ENCODE measurements around the gene VHLL.

Gene VHLL

DNA sequence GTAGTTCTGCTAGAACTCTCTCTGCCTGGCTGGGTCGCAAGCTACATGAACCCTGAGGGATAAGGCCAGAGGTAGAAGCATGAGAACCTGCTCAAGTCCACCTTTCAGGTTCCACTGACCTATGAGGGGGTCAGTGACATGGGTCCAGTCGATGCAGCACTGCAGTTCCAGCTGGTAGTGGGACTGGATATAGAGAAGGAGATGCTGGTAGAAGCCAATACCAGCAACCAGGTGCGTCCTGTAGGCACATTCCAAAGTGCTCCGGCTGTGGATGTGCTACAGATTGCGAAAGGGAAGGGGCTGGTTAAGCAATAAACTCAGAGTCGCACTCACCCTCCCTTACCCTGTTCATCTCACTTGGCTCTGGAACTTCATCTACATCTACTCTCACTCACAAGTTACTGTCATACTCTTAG, 22.1 kb downstream of the VHLL start:
- peaks cover 39% of the 10 kb centered on the region for H3K79me2 ChIP-seq (ENCODE audit: insufficient read depth, low read length)
- peaks cover 30% of the 10 kb centered on the region for H3K36me3 ChIP-seq (ENCODE audit: low read length)
- H3F3A ChIP-seq (ENCODE audit: insufficient read depth): 0 out of 2 replicates have a peak, but pooled peaks cover 5% of the 10 kb centered on the region
- H3K27ac ChIP-seq (ENCODE audit: low read depth, low read length): no peak overlapping the region
- H3K4me2 ChIP-seq (ENCODE audit: low read depth, low read length, poor library complexity, severe bottlenecking): no peak overlapping the region
- no peak overlapping the region for H3K4me3 ChIP-seq (ENCODE audit: insufficient read depth, low read length, poor library complexity, severe bottlenecking)
- no peak overlapping the region for H3K9ac ChIP-seq (ENCODE audit: low read length)
- no peaks in the 10 kb centered on the region for H3K9me3 ChIP-seq (ENCODE audit: insufficient read depth, low read length)
- H3K9me2 ChIP-seq (replicated peaks; ENCODE audit: insufficient read depth, low read length): no peaks in the 10 kb centered on the region
- H2AFZ ChIP-seq (ENCODE audit: low read depth, low read length, severe bottlenecking): no peak overlapping the region
- TF ChIP-seq, protein P1, sequence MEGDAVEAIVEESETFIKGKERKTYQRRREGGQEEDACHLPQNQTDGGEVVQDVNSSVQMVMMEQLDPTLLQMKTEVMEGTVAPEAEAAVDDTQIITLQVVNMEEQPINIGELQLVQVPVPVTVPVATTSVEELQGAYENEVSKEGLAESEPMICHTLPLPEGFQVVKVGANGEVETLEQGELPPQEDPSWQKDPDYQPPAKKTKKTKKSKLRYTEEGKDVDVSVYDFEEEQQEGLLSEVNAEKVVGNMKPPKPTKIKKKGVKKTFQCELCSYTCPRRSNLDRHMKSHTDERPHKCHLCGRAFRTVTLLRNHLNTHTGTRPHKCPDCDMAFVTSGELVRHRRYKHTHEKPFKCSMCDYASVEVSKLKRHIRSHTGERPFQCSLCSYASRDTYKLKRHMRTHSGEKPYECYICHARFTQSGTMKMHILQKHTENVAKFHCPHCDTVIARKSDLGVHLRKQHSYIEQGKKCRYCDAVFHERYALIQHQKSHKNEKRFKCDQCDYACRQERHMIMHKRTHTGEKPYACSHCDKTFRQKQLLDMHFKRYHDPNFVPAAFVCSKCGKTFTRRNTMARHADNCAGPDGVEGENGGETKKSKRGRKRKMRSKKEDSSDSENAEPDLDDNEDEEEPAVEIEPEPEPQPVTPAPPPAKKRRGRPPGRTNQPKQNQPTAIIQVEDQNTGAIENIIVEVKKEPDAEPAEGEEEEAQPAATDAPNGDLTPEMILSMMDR (IDR thresholded peaks at IDR 0.05; ENCODE audit: insufficient read depth, low read length, poor library complexity, severe bottlenecking): no peak
- H3K27me3 ChIP-seq (ENCODE audit: low read length): no peaks in the 10 kb centered on the region
- no peaks in the 10 kb centered on the region for H4K20me1 ChIP-seq (ENCODE audit: low read depth, low read length)

DNA sequence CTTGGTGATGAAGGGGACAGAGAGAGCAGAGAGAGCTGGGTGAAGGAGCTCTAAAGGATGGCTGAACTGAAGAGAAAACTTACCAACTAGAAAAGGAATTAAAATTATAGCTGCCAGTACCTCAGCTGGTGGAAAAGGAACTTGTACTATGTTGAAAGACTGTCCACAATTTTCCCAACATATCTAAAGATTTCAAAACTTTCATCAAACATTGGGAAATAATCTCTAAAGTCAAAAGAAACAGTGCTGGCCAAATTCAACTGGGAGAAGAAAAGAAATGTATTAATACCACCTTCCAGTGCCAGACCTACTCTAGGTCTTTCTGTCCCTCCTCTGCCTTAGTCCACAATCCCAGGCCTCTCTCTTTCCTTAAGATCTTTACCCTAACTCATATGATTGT, 22.6 kb downstream of the VHLL start:
- Histone ChIP-seq H3K36me3 (ENCODE audit: low read length) (peaks cover 30% of the 10 kb centered on the region), H3K27ac (ENCODE audit: low read depth, low read length) (no peak overlapping the region), H3F3A (ENCODE audit: insufficient read depth) (0 out of 2 replicates have a peak, but pooled peaks cover 6% of the 10 kb centered on the region), H3K27me3 (ENCODE audit: low read length) (no peaks in the 10 kb centered on the region), H3K4me3 (ENCODE audit: insufficient read depth, low read length, poor library complexity, severe bottlenecking) (no peak overlapping the region), H3K79me2 (ENCODE audit: insufficient read depth, low read length) (peaks cover 34% of the 10 kb centered on the region), H3K9me3 (ENCODE audit: insufficient read depth, low read length) (no peaks in the 10 kb centered on the region), H3K9me2 (replicated peaks; ENCODE audit: insufficient read depth, low read length) (no peaks in the 10 kb centered on the region), H2AFZ (ENCODE audit: low read depth, low read length, severe bottlenecking) (no peak overlapping the region), H3K9ac (ENCODE audit: low read length) (no peak overlapping the region), H3K4me2 (ENCODE audit: low read depth, low read length, poor library complexity, severe bottlenecking) (no peak overlapping the region), H4K20me1 (ENCODE audit: low read depth, low read length) (no peaks in the 10 kb centered on the region)
- TF ChIP-seq, protein P1 (IDR thresholded peaks at IDR 0.05; ENCODE audit: insufficient read depth, low read length, poor library complexity, severe bottlenecking): no peak
- no peak for TF ChIP-seq EZH2phosphoT487 (conservative IDR thresholded peaks at IDR 0.05; ENCODE audit: low read length)

DNA sequence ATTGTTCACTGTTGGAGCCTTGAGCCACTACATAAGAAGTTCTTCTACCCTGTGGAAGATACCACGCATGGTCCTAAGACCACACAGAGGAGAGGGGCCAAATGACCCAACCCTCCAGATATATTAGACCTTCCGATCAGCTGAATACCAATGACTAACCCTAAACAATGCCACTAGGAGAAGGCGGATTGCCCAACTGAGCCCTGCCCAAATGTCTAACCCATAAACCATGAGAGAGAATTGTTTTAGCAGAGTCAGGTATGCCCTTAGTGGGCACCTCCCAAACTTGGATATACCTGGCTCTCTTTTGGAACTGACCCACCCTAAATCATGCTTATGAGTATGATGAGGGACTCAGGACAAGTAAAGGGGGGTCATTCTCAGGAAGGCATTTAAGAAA, 28.8 kb downstream of the VHLL start:
- no peaks in the 10 kb centered on the region for H4K20me1 ChIP-seq (ENCODE audit: low read depth, low read length)
- no peak overlapping the region for H3K27ac ChIP-seq (ENCODE audit: low read depth, low read length)
- no peak overlapping the region for H3K4me2 ChIP-seq (ENCODE audit: low read depth, low read length, poor library complexity, severe bottlenecking)
- H3K79me2 ChIP-seq (ENCODE audit: insufficient read depth, low read length): no peaks in the 10 kb centered on the region
- H3K9ac ChIP-seq (ENCODE audit: low read length): no peak overlapping the region
- no peaks in the 10 kb centered on the region for H3K27me3 ChIP-seq (ENCODE audit: low read length)
- peaks cover 28% of the 10 kb centered on the region for H3K36me3 ChIP-seq (ENCODE audit: low read length)
- H3K9me2 ChIP-seq (replicated peaks; ENCODE audit: insufficient read depth, low read length): no peaks in the 10 kb centered on the region
- TF ChIP-seq EZH2phosphoT487 (conservative IDR thresholded peaks at IDR 0.05; ENCODE audit: low read length): no peak
- TF ChIP-seq, protein P1 (IDR thresholded peaks at IDR 0.05; ENCODE audit: insufficient read depth, low read length, poor library complexity, severe bottlenecking): no peak
- 0 out of 2 replicates have a peak, but pooled peaks cover 3% of the 10 kb centered on the region for H3F3A ChIP-seq (ENCODE audit: insufficient read depth)
- no peak overlapping the region for H2AFZ ChIP-seq (ENCODE audit: low read depth, low read length, severe bottlenecking)
- no peaks in the 10 kb centered on the region for H3K9me3 ChIP-seq (ENCODE audit: insufficient read depth, low read length)
- H3K4me3 ChIP-seq (ENCODE audit: insufficient read depth, low read length, poor library complexity, severe bottlenecking): no peak overlapping the region

Data from SU-DHL-6 (cell line).